22Rv1 (cell line): ENCODE measurements around the gene SBNO2.

Experiments
- CTCF ChIP-seq: fragments of 450-650 bp; IDR thresholded peaks from 2 replicates; pipeline ENCODE4 v1.5.1; 2017; ENCODE audit warnings: mild to moderate bottlenecking
- ZFX ChIP-seq: fragments of 450-650 bp; IDR thresholded peaks from 2 replicates; pipeline ENCODE4 v1.6.1; 2017; ENCODE audit warnings: antibody characterized with exemption, borderline replicate concordance

GRCh38 chr19:1161716-1162115 lies 12.4 kb downstream of the SBNO2 start:
- TF ChIP-seq CTCF (no peak), ZFX (no peak)
